Adipose tissue (tissue), 3 donors: ENCODE results near the gene UTP11. TPM values are rescaled to one million over a fixed set of nuclear protein-coding genes. Genes with fewer than 3 reads are reported as not detected.
"Not testable (repeated sequence)": the region's sequence is repeated elsewhere in the genome, so short reads cannot be mapped to it uniquely, and the experiment has no call there.

Source experiments
- H3K27ac ChIP-seq: one replicate; pipeline ENCODE4 v1.5.1; 2013; ENCODE audit warnings: low read depth, low read length
- WGBS, 3 donors: extraction: QIAGEN DNeasy Blood & Tissue Kit; methylation state at CpG; one replicate each; pipeline ENCODE4 v1.1.7; 2013; 5-methylcytosine and 5-hydroxymethylcytosine counted together
- polyA plus RNA-seq, 3 donors: library from polyadenylated mRNA; stranded (reverse); fragments of 200-250 nt; gene quantifications; one replicate each; pipeline ENCODE4 v1.2.3, GENCODE V29; 2013
- donor health status: healthy with polysubstance abuse.
- donor health status: Bipolar disorder and iron deficiency.
- donor health status: healthy.

Gene UTP11
- 10 to 100 TPM; 17.3 to 30.4 (median 28.3) TPM for polyA plus RNA-seq

GRCh38 chr1:38012363-38013226 is at the start of gene UTP11:
TSS of gene UTP11 (plus strand) at chr1:38012734. CDS start at chr1:38012803, 69 bp downstream.
- H3K27ac ChIP-seq, result peak within 1 kb of the TSS; percentile 35
- 1 to 2% (median 1%) methylated on average over 49 of the region's 49 CpGs for WGBS, 3 donors

- whole genome bisulfite sequencing, 3 donors, result 86 to 89% (median 88%) methylated on average over 12 of the region's 12 CpGs
- not testable (repeated sequence) for H3K27ac ChIP-seq
These were observed 48.4 kb upstream of the UTP11 start for GRCh38 chr1:37964106-37964505.

- 88 to 97% (median 96%) methylated on average over 4 of the region's 4 CpGs for WGBS, 3 donors
- no peak overlapping the region for H3K27ac ChIP-seq
These were observed 47.2 kb upstream of the UTP11 start for GRCh38 chr1:37965301-37965700.

- WGBS, 3 donors, result 89 to 98% (median 93%) methylated on average over 5 of the region's 5 CpGs
- H3K27ac ChIP-seq, result not testable (repeated sequence)
These were observed 38.9 kb upstream of the UTP11 start for GRCh38 chr1:37973684-37974083.

GRCh38 chr1:37974567-37974966 is 38.0 kb upstream of the UTP11 start:
- 96 to 98% (median 97%) methylated on average over 5 of the region's 5 CpGs for WGBS, 3 donors
- no peak overlapping the region for H3K27ac ChIP-seq

- not testable (repeated sequence) for H3K27ac ChIP-seq
- WGBS, 3 donors, result 59 to 61% (median 59%) methylated on average over 6 of the region's 6 CpGs
These were observed 37.5 kb upstream of the UTP11 start for GRCh38 chr1:37975083-37975482.

GRCh38 chr1:37978541-37978940 is 34.0 kb upstream of the UTP11 start:
- 89 to 93% (median 91%) methylated on average over 4 of the region's 4 CpGs for WGBS, 3 donors
- H3K27ac ChIP-seq, result no peak overlapping the region

GRCh38 chr1:37983546-37983945 is 29.0 kb upstream of the UTP11 start:
- no peak overlapping the region for H3K27ac ChIP-seq
- 93 to 100% (median 97%) methylated on average over 2 of the region's 2 CpGs for WGBS, 3 donors

- H3K27ac ChIP-seq, result no peak overlapping the region
- WGBS, 3 donors, result 32 to 54% (median 44%) methylated on average over 1 of the region's 1 CpG
These were observed 24.9 kb upstream of the UTP11 start for GRCh38 chr1:37987679-37988078.

GRCh38 chr1:37989361-37989930 is 23.1 kb upstream of the UTP11 start:
- H3K27ac ChIP-seq, result no peak overlapping the region
- 0 to 1% (median 0%) methylated on average over 30 of the region's 30 CpGs for WGBS, 3 donors

- no peak overlapping the region for H3K27ac ChIP-seq
- 47 to 58% (median 51%) methylated on average over 11 of the region's 11 CpGs for WGBS, 3 donors
These were observed 17.5 kb upstream of the UTP11 start for GRCh38 chr1:37994886-37995566.

GRCh38 chr1:37995751-37996345 is 16.7 kb upstream of the UTP11 start:
- 2 to 26% (median 7%) methylated on average over 41 to 46 of the region's 46 CpGs for WGBS, 3 donors
- peak overlapping the region; percentile 59 for H3K27ac ChIP-seq

- WGBS, 3 donors, result 88 to 92% (median 89%) methylated on average over 25 of the region's 25 CpGs
- no peak overlapping the region for H3K27ac ChIP-seq
These were observed 15.1 kb upstream of the UTP11 start for GRCh38 chr1:37997256-37998088.

GRCh38 chr1:37998089-37998808 is 14.3 kb upstream of the UTP11 start:
- no peak overlapping the region for H3K27ac ChIP-seq
- WGBS, 3 donors, result 84 to 88% (median 88%) methylated on average over 9 of the region's 9 CpGs

- peak overlapping the region; percentile 80 for H3K27ac ChIP-seq
- 59 to 79% (median 71%) methylated on average over 16 of the region's 16 CpGs for WGBS, 3 donors
These were observed 13.6 kb upstream of the UTP11 start for GRCh38 chr1:37998913-37999429.

GRCh38 chr1:37999430-38000232 is 12.9 kb upstream of the UTP11 start:
- H3K27ac ChIP-seq, result peak overlapping the region; percentile 80
- 8 to 37% (median 8%) methylated on average over 9 of the region's 9 CpGs for WGBS, 3 donors

- 30 to 69% (median 32%) methylated on average over 2 of the region's 2 CpGs for WGBS, 3 donors
- no peak overlapping the region for H3K27ac ChIP-seq
These were observed 12.4 kb upstream of the UTP11 start for GRCh38 chr1:38000233-38000528.
